ENCODE data around the gene ZNF546.
"Not testable (repeated sequence)": the region's sequence is repeated elsewhere in the genome, so short reads cannot be mapped to it uniquely, and the experiment has no call there.

ZNF546 gene

GRCh38 chr19:39996811-39997637, at the start of gene ZNF546:
ZNF546 (plus strand) TSS chr19:39997060; CDS start chr19:39998327, 1,267 bp downstream.
- peaks cover 41% of the 10 kb centered on the region for H3K4me1 Mint-ChIP-seq
- DNase-seq (ENCODE audit: low spot score in 2 of 2) (peak; percentile 83 to 96), ATAC-seq (peak; percentile 95)
- peaks cover 6% of the 10 kb centered on the region for H3K36me3 Mint-ChIP-seq
- peak within 1 kb of the TSS; percentile 91 for H3K27ac Mint-ChIP-seq
- H3K4me3 Mint-ChIP-seq: peak within 1 kb of the TSS; percentile 85
- peaks cover 5% of the 10 kb centered on the region for H3K9me3 Mint-ChIP-seq

GRCh38 chr19:39949026-39949747, 47.7 kb upstream of the ZNF546 start:
- no peak for DNase-seq (ENCODE audit: low spot score in 2 of 2)
- Mint-ChIP-seq H3K36me3 (no peaks in the 10 kb centered on the region), H3K27ac (peak overlapping the region; percentile 52), H3K9me3 (no peaks in the 10 kb centered on the region), H3K4me3 (no peak overlapping the region), H3K4me1 (peaks cover 55% of the 10 kb centered on the region)
- ATAC-seq: peak; percentile 26

GRCh38 chr19:39951065-39951650, 45.7 kb upstream of the ZNF546 start:
- Mint-ChIP-seq H3K27ac (peak overlapping the region; percentile 82), H3K9me3 (no peaks in the 10 kb centered on the region), H3K4me3 (peak overlapping the region; percentile 44), H3K4me1 (peaks cover 51% of the 10 kb centered on the region), H3K36me3 (no peaks in the 10 kb centered on the region)
- no peak for DNase-seq (ENCODE audit: low spot score in 2 of 2)
- ATAC-seq: no peak

- no peaks in the 10 kb centered on the region for H3K9me3 Mint-ChIP-seq
- peak overlapping the region; percentile 44 for H3K4me3 Mint-ChIP-seq
- DNase-seq (ENCODE audit: low spot score in 2 of 2): no peak
Measured at GRCh38 chr19:39951686-39952085, 45.2 kb upstream of the ZNF546 start.

GRCh38 chr19:39953915-39954314, 42.9 kb upstream of the ZNF546 start:
- no peaks in the 10 kb centered on the region for H3K9me3 Mint-ChIP-seq
- H3K4me1 Mint-ChIP-seq: peaks cover 43% of the 10 kb centered on the region
- no peaks in the 10 kb centered on the region for H3K36me3 Mint-ChIP-seq
- H3K27ac Mint-ChIP-seq: no peak overlapping the region
- DNase-seq (ENCODE audit: low spot score in 2 of 2) (no peak), ATAC-seq (no peak)
- peak overlapping the region; percentile 44 for H3K4me3 Mint-ChIP-seq

More at GRCh38 chr19:39951686-39952085, 45.2 kb upstream of the ZNF546 start:
- peak; percentile 47 for ATAC-seq
- Mint-ChIP-seq H3K36me3 (no peaks in the 10 kb centered on the region), H3K4me1 (peaks cover 47% of the 10 kb centered on the region), H3K27ac (peak overlapping the region; percentile 82)

GRCh38 chr19:39957886-39958285, 39.0 kb upstream of the ZNF546 start:
- not testable (repeated sequence) for H3K4me3 Mint-ChIP-seq; H3K9me3 Mint-ChIP-seq; H3K27ac Mint-ChIP-seq; H3K36me3 Mint-ChIP-seq; DNase-seq (ENCODE audit: low spot score in 2 of 2); ATAC-seq
- H3K4me1 Mint-ChIP-seq: peaks cover 25% of the 10 kb centered on the region

GRCh38 chr19:39958942-39959341, 37.9 kb upstream of the ZNF546 start:
- peaks cover 15% of the 10 kb centered on the region for H3K4me1 Mint-ChIP-seq
- peak overlapping the region; percentile 66 for H3K27ac Mint-ChIP-seq
- ATAC-seq; H3K9me3 Mint-ChIP-seq; H3K4me3 Mint-ChIP-seq; H3K36me3 Mint-ChIP-seq; DNase-seq (ENCODE audit: low spot score in 2 of 2): not testable (repeated sequence)

GRCh38 chr19:39959407-39959806, 37.5 kb upstream of the ZNF546 start:
- Mint-ChIP-seq H3K4me1 (peaks cover 13% of the 10 kb centered on the region), H3K27ac (peak overlapping the region; percentile 66)
- H3K36me3 Mint-ChIP-seq; DNase-seq (ENCODE audit: low spot score in 2 of 2); H3K4me3 Mint-ChIP-seq; ATAC-seq; H3K9me3 Mint-ChIP-seq: not testable (repeated sequence)

- Mint-ChIP-seq H3K4me1 (peaks cover 21% of the 10 kb centered on the region), H3K36me3 (no peaks in the 10 kb centered on the region), H3K9me3 (no peaks in the 10 kb centered on the region), H3K4me3 (no peak overlapping the region), H3K27ac (no peak overlapping the region)
- ATAC-seq (no peak), DNase-seq (ENCODE audit: low spot score in 2 of 2) (no peak)
Measured at GRCh38 chr19:39963898-39964297, 33.0 kb upstream of the ZNF546 start.

GRCh38 chr19:39966617-39967016, 30.2 kb upstream of the ZNF546 start:
- Mint-ChIP-seq H3K27ac (no peak overlapping the region), H3K4me1 (peaks cover 35% of the 10 kb centered on the region), H3K4me3 (no peak overlapping the region), H3K9me3 (no peaks in the 10 kb centered on the region), H3K36me3 (peaks cover 16% of the 10 kb centered on the region)
- ATAC-seq (no peak), DNase-seq (ENCODE audit: low spot score in 2 of 2) (no peak)

- no peak for ATAC-seq
- Mint-ChIP-seq H3K27ac (no peak overlapping the region), H3K4me3 (no peak overlapping the region), H3K4me1 (peaks cover 43% of the 10 kb centered on the region), H3K9me3 (no peaks in the 10 kb centered on the region), H3K36me3 (peaks cover 26% of the 10 kb centered on the region)
- DNase-seq (ENCODE audit: low spot score in 2 of 2): peak in 1 of 2 donors; percentile 36
Measured at GRCh38 chr19:39967561-39967960, 29.3 kb upstream of the ZNF546 start.

GRCh38 chr19:39968789-39969188, 28.1 kb upstream of the ZNF546 start:
- Mint-ChIP-seq H3K36me3 (peaks cover 38% of the 10 kb centered on the region), H3K9me3 (no peaks in the 10 kb centered on the region), H3K4me3 (peak overlapping the region; percentile 97), H3K4me1 (peaks cover 52% of the 10 kb centered on the region), H3K27ac (peak overlapping the region; percentile 99)
- ATAC-seq (no peak), DNase-seq (ENCODE audit: low spot score in 2 of 2) (peak in 1 of 2 donors; percentile 49)

- H3K27ac Mint-ChIP-seq: peak overlapping the region; percentile 99
- DNase-seq (ENCODE audit: low spot score in 2 of 2) (no peak), ATAC-seq (no peak)
- peak overlapping the region; percentile 97 for H3K4me3 Mint-ChIP-seq
- no peaks in the 10 kb centered on the region for H3K9me3 Mint-ChIP-seq
- H3K36me3 Mint-ChIP-seq: peaks cover 43% of the 10 kb centered on the region
- H3K4me1 Mint-ChIP-seq: peaks cover 57% of the 10 kb centered on the region
Measured at GRCh38 chr19:39969266-39969665, 27.6 kb upstream of the ZNF546 start.

GRCh38 chr19:39969681-39970424, 27.0 kb upstream of the ZNF546 start:
- Mint-ChIP-seq H3K27ac (peak overlapping the region; percentile 99), H3K4me3 (peak overlapping the region; percentile 97), H3K9me3 (no peaks in the 10 kb centered on the region), H3K36me3 (peaks cover 49% of the 10 kb centered on the region), H3K4me1 (peaks cover 62% of the 10 kb centered on the region)
- DNase-seq (ENCODE audit: low spot score in 2 of 2) (peak in 1 of 2 donors; percentile 50), ATAC-seq (no peak)

- Mint-ChIP-seq H3K9me3 (no peaks in the 10 kb centered on the region), H3K4me1 (peaks cover 62% of the 10 kb centered on the region), H3K27ac (peak overlapping the region; percentile 99), H3K36me3 (peaks cover 54% of the 10 kb centered on the region), H3K4me3 (peak overlapping the region; percentile 97)
- no peak for DNase-seq (ENCODE audit: low spot score in 2 of 2)
- ATAC-seq: peak; percentile 52
Measured at GRCh38 chr19:39970425-39970674, 26.5 kb upstream of the ZNF546 start.
